HEK293 (cell line): Measurements from ENCODE around the gene OLIG2.

Experiments used
- CTCF ChIA-PET: fragments of 350-600 bp; formaldehyde crosslinking; extraction: SDS; loops from one replicate; lab custom pipeline; 2021; ENCODE audit warnings: antibody characterized with exemption; lab: Yijun Ruan, JAX
- POLR2A ChIA-PET: fragments of 300-600 bp; formaldehyde crosslinking; extraction: SDS; loops from one replicate; lab custom pipeline; 2020; ENCODE audit warnings: antibody characterized with exemption, inconsistent platforms; lab: Yijun Ruan, JAX
- H3K27ac ChIP-seq: fragments of 200-500 bp; sonication (Bioruptor generic); 2 replicates; pipeline ENCODE4 v1.5.1; 2014; ENCODE audit warnings: low read depth, low read length, control low read depth, inconsistent platforms; ENCODE audit errors: extremely low read depth
- H3K36me3 ChIP-seq, 2 experiments: fragments of 200-500 bp in 1 of 2; sonication (Bioruptor generic) in 1 of 2; 1 replicate in 1 of 2; 2 replicates in 1 of 2; pipeline ENCODE4 v1.5.1; 2014 to 2017; ENCODE audit warnings: inconsistent platforms in 2 of 2, low read length in 2 of 2; ENCODE audit not compliant: control insufficient read depth in 2 of 2, insufficient read depth in 1 of 2
- H3K4me1 ChIP-seq: fragments of 200-500 bp; sonication (Bioruptor generic); 2 replicates; pipeline ENCODE4 v1.5.1; 2014; ENCODE audit warnings: mild to moderate bottlenecking, low read length, inconsistent platforms; ENCODE audit not compliant: control insufficient read depth, insufficient read depth
- H3K4me3 ChIP-seq: 2 replicates; pipeline ENCODE4 v1.5.1; 2011; ENCODE audit warnings: low read depth, mild to moderate bottlenecking, control low read depth, low read length, moderate library complexity
- H3K9me3 ChIP-seq: fragments of 200-500 bp; sonication (Bioruptor generic); 2 replicates; pipeline ENCODE4 v1.5.1; 2014; ENCODE audit warnings: low read depth, low read length, inconsistent platforms; ENCODE audit not compliant: control insufficient read depth, insufficient read depth
- CTCF ChIP-seq: fragments of 450-650 bp; formaldehyde crosslinking; IDR thresholded peaks from 2 replicates; pipeline ENCODE4 v1.5.1; 2016; ENCODE audit warnings: missing biosample characterization, missing genetic modification characterization
- FEZF1 ChIP-seq: fragments of 450-650 bp; formaldehyde crosslinking; IDR thresholded peaks from 2 replicates; pipeline ENCODE4 v1.5.1; 2016; ENCODE audit warnings: missing biosample characterization, missing genetic modification characterization
- KLF17 ChIP-seq: fragments of 450-650 bp; formaldehyde crosslinking; IDR thresholded peaks from 2 replicates; pipeline ENCODE4 v1.5.1; 2016; ENCODE audit warnings: missing biosample characterization, missing genetic modification characterization
- PRDM6 ChIP-seq: fragments of 450-650 bp; formaldehyde crosslinking; IDR thresholded peaks from 2 replicates; pipeline ENCODE4 v1.5.1; 2017; ENCODE audit warnings: missing biosample characterization, missing genetic modification characterization
- SP3 ChIP-seq: fragments of 450-650 bp; formaldehyde crosslinking; IDR thresholded peaks from 2 replicates; pipeline ENCODE4 v1.5.1; 2016; ENCODE audit warnings: missing biosample characterization, missing genetic modification characterization
- ZBTB20 ChIP-seq: fragments of 450-650 bp; formaldehyde crosslinking; IDR thresholded peaks from 2 replicates; pipeline ENCODE4 v1.5.1; 2016; ENCODE audit warnings: missing biosample characterization, missing genetic modification characterization
- ZFP37 ChIP-seq: fragments of 450-650 bp; formaldehyde crosslinking; IDR thresholded peaks from 2 replicates; pipeline ENCODE4 v1.5.1; 2016; ENCODE audit warnings: missing biosample characterization, missing genetic modification characterization
- ZNF184 ChIP-seq: fragments of 450-650 bp; IDR thresholded peaks from 2 replicates; pipeline ENCODE4 v1.5.1; 2018; ENCODE audit warnings: missing biosample characterization, mild to moderate bottlenecking, missing genetic modification characterization
- ZNF24 ChIP-seq: fragments of 450-650 bp; formaldehyde crosslinking; IDR thresholded peaks from 2 replicates; pipeline ENCODE4 v1.5.1; 2016; ENCODE audit warnings: missing biosample characterization, missing genetic modification characterization
- ZNF335 ChIP-seq: fragments of 450-650 bp; formaldehyde crosslinking; conservative IDR thresholded peaks from 2 replicates; pipeline ENCODE4 v1.5.1; 2016; ENCODE audit warnings: missing biosample characterization, missing genetic modification characterization
- ZNF341 ChIP-seq: fragments of 450-650 bp; formaldehyde crosslinking; IDR thresholded peaks from 2 replicates; pipeline ENCODE4; 2016; ENCODE audit warnings: low read depth, missing biosample characterization, missing genetic modification characterization
- ZNF398 ChIP-seq: fragments of 450-650 bp; formaldehyde crosslinking; IDR thresholded peaks from 2 replicates; pipeline ENCODE4 v1.5.1; 2017; ENCODE audit warnings: missing biosample characterization, missing genetic modification characterization
- ZNF473 ChIP-seq: fragments of 450-650 bp; formaldehyde crosslinking; IDR thresholded peaks from 2 replicates; pipeline ENCODE4 v1.5.1; 2017; ENCODE audit warnings: missing biosample characterization, missing genetic modification characterization
- ZNF48 ChIP-seq: fragments of 450-650 bp; formaldehyde crosslinking; IDR thresholded peaks from 2 replicates; pipeline ENCODE4 v1.5.1; 2016; ENCODE audit warnings: missing biosample characterization, missing genetic modification characterization
- ZNF501 ChIP-seq: fragments of 450-650 bp; formaldehyde crosslinking; IDR thresholded peaks from 2 replicates; pipeline ENCODE4 v1.5.1; 2016; ENCODE audit warnings: missing biosample characterization, missing genetic modification characterization
- ZNF513 ChIP-seq: fragments of 450-650 bp; IDR thresholded peaks from 2 replicates; pipeline ENCODE4 v1.5.1; 2018; ENCODE audit warnings: missing biosample characterization, missing genetic modification characterization
- ZNF548 ChIP-seq: fragments of 450-650 bp; formaldehyde crosslinking; IDR thresholded peaks from 2 replicates; pipeline ENCODE4 v1.5.1; 2016; ENCODE audit warnings: missing biosample characterization, missing genetic modification characterization
- ZNF654 ChIP-seq: fragments of 450-650 bp; formaldehyde crosslinking; IDR thresholded peaks from 2 replicates; pipeline ENCODE4 v1.5.1; 2016; ENCODE audit warnings: low read depth, missing biosample characterization, missing genetic modification characterization
- ZNF692 ChIP-seq: fragments of 450-650 bp; formaldehyde crosslinking; IDR thresholded peaks from 2 replicates; pipeline ENCODE4 v1.5.1; 2016; ENCODE audit warnings: missing biosample characterization, missing genetic modification characterization
- ZNF776 ChIP-seq: fragments of 450-650 bp; formaldehyde crosslinking; IDR thresholded peaks from 2 replicates; pipeline ENCODE4 v1.5.0; 2017; ENCODE audit warnings: missing biosample characterization, missing genetic modification characterization, borderline replicate concordance
- ZSCAN4 ChIP-seq: fragments of 450-650 bp; formaldehyde crosslinking; IDR thresholded peaks from 2 replicates; pipeline ENCODE4 v1.5.1; 2017; ENCODE audit warnings: missing biosample characterization, missing genetic modification characterization
- ZSCAN5A ChIP-seq: fragments of 450-650 bp; formaldehyde crosslinking; IDR thresholded peaks from 2 replicates; pipeline ENCODE4 v1.5.1; 2016; ENCODE audit warnings: missing biosample characterization, missing genetic modification characterization

The OLIG2 gene

GRCh38 chr21:33025489-33026442, at the start of gene OLIG2:
TSS of gene OLIG2 (plus strand) at chr21:33025935. CDS start at chr21:33026863, 928 bp downstream.
- POLR2A ChIA-PET, result interaction anchor here (0.6 to 2.1 kb wide), 14 partner anchors 9 to 948 kb away, joined by 3 to 11 read pairs (median 4); partner anchors contain the start of gene TMEM50B
- TF ChIP-seq ZNF548 (tag by site-specific recombination) (no peak), SP3 (tag by site-specific recombination) (peak; percentile 99), ZNF48 (tag by site-specific recombination) (no peak), ZNF776 (no peak), ZBTB20 (tag by site-specific recombination) (peak; percentile 30; the same call in 1 of the 2 replicates), KLF17 (no peak; the same call in 1 of the 2 replicates), ZNF24 (tag by site-specific recombination) (no peak; the same call in 1 of the 2 replicates), CTCF (no peak), ZNF398 (tag by site-specific recombination) (peak; percentile 97), ZNF513 (tag by site-specific recombination) (no peak), ZFP37 (no peak), ZSCAN5A (tag by site-specific recombination) (peak; percentile 98), ZNF501 (no peak), ZNF473 (no peak), ZNF692 (peak; percentile 93), ZNF654 (tag by site-specific recombination) (no peak), PRDM6 (tag by site-specific recombination) (no peak), FEZF1 (tag by site-specific recombination) (no peak), ZNF184 (peak; percentile 43; the same call in 1 of the 2 replicates), ZNF335 (peak; percentile 66; the same call in 1 of the 2 replicates), ZNF341 (tag by site-specific recombination) (peak; percentile 55), ZSCAN4 (no peak)

More at GRCh38 chr21:33025489-33026442, at the start of gene OLIG2:
- CTCF ChIA-PET, result interaction anchor here (0.6 to 2.8 kb wide), 21 partner anchors 8 to 380 kb away, joined by 3 to 15 read pairs (median 4); no protein-coding TSS in a partner anchor
- no peaks in the 10 kb centered on the region for H3K4me1 ChIP-seq
- H3K9me3 ChIP-seq, result no peaks in the 10 kb centered on the region
- H3K27ac ChIP-seq, result no peak within 1 kb of the TSS; the same call in 1 of the 2 replicates
- H3K36me3 ChIP-seq, result no peaks in the 10 kb centered on the region
- peak within 1 kb of the TSS; percentile 48 for H3K4me3 ChIP-seq
